Lower leg skin (tissue), 3 donors: ENCODE results near the gene GAL.

Source experiments
- POLR2A ChIP-seq, 2 donors: fragments of 450-650 bp; IDR thresholded peaks; one replicate each; pipeline ENCODE4 v1.6.1; 2016 to 2017; ENCODE audit warnings: antibody characterized with exemption in 2 of 2, mild to moderate bottlenecking in 1 of 2, moderate library complexity in 1 of 2
- TF ChIP-seq, protein P1 (sequence below), 3 donors: fragments of 450-650 bp; IDR thresholded peaks; one replicate each; pipeline ENCODE4 v1.5.1; 2016; ENCODE audit warnings: antibody characterized with exemption in 3 of 3, mild to moderate bottlenecking in 3 of 3, moderate library complexity in 2 of 3

- TF ChIP-seq, protein P1, sequence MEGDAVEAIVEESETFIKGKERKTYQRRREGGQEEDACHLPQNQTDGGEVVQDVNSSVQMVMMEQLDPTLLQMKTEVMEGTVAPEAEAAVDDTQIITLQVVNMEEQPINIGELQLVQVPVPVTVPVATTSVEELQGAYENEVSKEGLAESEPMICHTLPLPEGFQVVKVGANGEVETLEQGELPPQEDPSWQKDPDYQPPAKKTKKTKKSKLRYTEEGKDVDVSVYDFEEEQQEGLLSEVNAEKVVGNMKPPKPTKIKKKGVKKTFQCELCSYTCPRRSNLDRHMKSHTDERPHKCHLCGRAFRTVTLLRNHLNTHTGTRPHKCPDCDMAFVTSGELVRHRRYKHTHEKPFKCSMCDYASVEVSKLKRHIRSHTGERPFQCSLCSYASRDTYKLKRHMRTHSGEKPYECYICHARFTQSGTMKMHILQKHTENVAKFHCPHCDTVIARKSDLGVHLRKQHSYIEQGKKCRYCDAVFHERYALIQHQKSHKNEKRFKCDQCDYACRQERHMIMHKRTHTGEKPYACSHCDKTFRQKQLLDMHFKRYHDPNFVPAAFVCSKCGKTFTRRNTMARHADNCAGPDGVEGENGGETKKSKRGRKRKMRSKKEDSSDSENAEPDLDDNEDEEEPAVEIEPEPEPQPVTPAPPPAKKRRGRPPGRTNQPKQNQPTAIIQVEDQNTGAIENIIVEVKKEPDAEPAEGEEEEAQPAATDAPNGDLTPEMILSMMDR (IDR thresholded peaks at IDR 0.05) = no peak
- no peak for TF ChIP-seq POLR2A (IDR thresholded peaks at IDR 0.05)
Observed at GRCh38 chr11:68686486-68686885, 2.1 kb downstream of the GAL start.
